ENCODE results near the gene FBXO2. TPM values are rescaled to one million over a fixed set of nuclear protein-coding genes. Genes with fewer than 3 reads are reported as not detected.

The FBXO2 gene
- polyA plus RNA-seq, 1 donor (not counting 4 experiments of a cell fraction or from before 2014, with no cell fraction given): 42.2 TPM

- H3K27ac ChIP-seq (ENCODE audit: control insufficient read depth, insufficient read depth, low read length): no peak overlapping the region
- H3K27me3 ChIP-seq (ENCODE audit: control insufficient read depth, extremely low read depth, insufficient read depth, low read length): peaks cover 66% of the 10 kb centered on the region
- dilution Hi-C loops (cut with MboI; ENCODE audit: extremely low pct_ligation_motif_present, low sequenced_read_pairs): no loop called here
- H3K79me2 ChIP-seq (ENCODE audit: control insufficient read depth, insufficient read depth, low read length): no peaks in the 10 kb centered on the region
- H3K4me2 ChIP-seq (ENCODE audit: control insufficient read depth, extremely low read depth, insufficient read depth, low read depth, low read length): no peak overlapping the region
- no peak for FAIRE-seq
- no peaks in the 10 kb centered on the region for H3K9me3 ChIP-seq (ENCODE audit: control insufficient read depth, low read depth, low read length)
- H3K4me3 ChIP-seq (ENCODE audit: control insufficient read depth in 2 of 3, extremely low read depth in 1 of 3, insufficient read depth in 2 of 3, low read depth in 1 of 3, low read length in 3 of 3): no peak overlapping the region
- no peaks in the 10 kb centered on the region for H3K9me1 ChIP-seq (ENCODE audit: control insufficient read depth, extremely low read depth, insufficient read depth, low read length)
- no peak overlapping the region for H2AFZ ChIP-seq (ENCODE audit: control insufficient read depth, low read length)
- H3K9ac ChIP-seq (ENCODE audit: control insufficient read depth, extremely low read depth, insufficient read depth, low read length): no peak overlapping the region
- DNase-seq (ENCODE audit: low read depth, low spot score): no peak
- no peaks in the 10 kb centered on the region for H3K36me3 ChIP-seq (ENCODE audit: control insufficient read depth in 2 of 2, extremely low read depth in 1 of 2, insufficient read depth in 2 of 2, low read length in 2 of 2)
- TF ChIP-seq CTCF (optimal IDR thresholded peaks at IDR 0.05 in 1 of 3, IDR thresholded peaks at IDR 0.05 in 1 of 3, conservative IDR thresholded peaks at IDR 0.05 in 1 of 3; ENCODE audit: extremely low read depth in 1 of 3, insufficient read depth in 2 of 3, low read length in 3 of 3): no peak
- TF ChIP-seq EZH2 (IDR thresholded peaks at IDR 0.05; ENCODE audit: low read length): no peak
- H4K20me1 ChIP-seq (ENCODE audit: control insufficient read depth, extremely low read depth, insufficient read depth, low read length): no peaks in the 10 kb centered on the region
- H3K4me1 ChIP-seq (ENCODE audit: control insufficient read depth, extremely low read depth, insufficient read depth, low read length): peaks cover 14% of the 10 kb centered on the region
Observed at GRCh38 chr1:11693917-11694316, 39.7 kb upstream of the FBXO2 start.

DNA sequence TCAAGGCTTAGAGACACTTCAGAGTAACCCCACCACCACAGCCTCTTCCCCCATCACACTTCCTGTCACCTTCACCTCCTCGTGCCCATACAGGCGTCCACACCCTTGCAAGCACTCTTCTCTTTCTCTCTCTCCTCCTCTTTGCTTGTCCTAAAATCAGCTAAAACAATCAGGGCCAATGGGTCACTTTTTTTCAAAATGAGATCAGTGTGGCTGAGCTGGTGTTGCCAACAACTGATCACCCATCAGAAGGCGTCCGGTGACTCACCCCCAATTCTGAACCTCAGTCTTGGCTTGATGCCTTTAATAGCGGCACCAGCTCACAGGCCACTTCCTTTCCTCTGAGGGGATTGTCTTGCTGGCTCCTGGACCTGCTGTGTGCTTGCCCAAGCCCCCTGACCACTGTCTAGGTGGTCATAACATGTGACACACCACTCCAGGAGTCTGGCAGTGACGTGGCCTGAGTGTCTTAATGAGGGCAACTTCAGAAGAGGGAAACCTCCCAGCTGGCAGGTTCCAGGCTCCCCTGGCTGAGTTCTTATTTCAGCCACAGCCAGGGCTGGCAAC lies 38.9 kb upstream of the FBXO2 start:
- H3K36me3 ChIP-seq (ENCODE audit: control insufficient read depth in 2 of 2, extremely low read depth in 1 of 2, insufficient read depth in 2 of 2, low read length in 2 of 2): no peaks in the 10 kb centered on the region
- peak; percentile 91 for FAIRE-seq
- TF ChIP-seq EZH2 (IDR thresholded peaks at IDR 0.05; ENCODE audit: low read length) (no peak), CTCF (optimal IDR thresholded peaks at IDR 0.05 in 1 of 3, IDR thresholded peaks at IDR 0.05 in 1 of 3, conservative IDR thresholded peaks at IDR 0.05 in 1 of 3; ENCODE audit: extremely low read depth in 1 of 3, insufficient read depth in 2 of 3, low read length in 3 of 3) (no peak)
- dilution Hi-C loops (cut with MboI; ENCODE audit: extremely low pct_ligation_motif_present, low sequenced_read_pairs): no loop called here
- H4K20me1 ChIP-seq (ENCODE audit: control insufficient read depth, extremely low read depth, insufficient read depth, low read length): no peaks in the 10 kb centered on the region
- no peaks in the 10 kb centered on the region for H3K9me1 ChIP-seq (ENCODE audit: control insufficient read depth, extremely low read depth, insufficient read depth, low read length)
- H3K9me3 ChIP-seq (ENCODE audit: control insufficient read depth, low read depth, low read length): no peaks in the 10 kb centered on the region
- H3K9ac ChIP-seq (ENCODE audit: control insufficient read depth, extremely low read depth, insufficient read depth, low read length): no peak overlapping the region
- peaks cover 14% of the 10 kb centered on the region for H3K4me1 ChIP-seq (ENCODE audit: control insufficient read depth, extremely low read depth, insufficient read depth, low read length)
- H3K79me2 ChIP-seq (ENCODE audit: control insufficient read depth, insufficient read depth, low read length): no peaks in the 10 kb centered on the region
- no peak overlapping the region for H3K27ac ChIP-seq (ENCODE audit: control insufficient read depth, insufficient read depth, low read length)
- peaks cover 66% of the 10 kb centered on the region for H3K27me3 ChIP-seq (ENCODE audit: control insufficient read depth, extremely low read depth, insufficient read depth, low read length)
- H3K4me2 ChIP-seq (ENCODE audit: control insufficient read depth, extremely low read depth, insufficient read depth, low read depth, low read length): peak overlapping the region; percentile 41
- DNase-seq (ENCODE audit: low read depth, low spot score): peak; percentile 36
- no peak overlapping the region for H3K4me3 ChIP-seq (ENCODE audit: control insufficient read depth in 2 of 3, extremely low read depth in 1 of 3, insufficient read depth in 2 of 3, low read depth in 1 of 3, low read length in 3 of 3)
- no peak overlapping the region for H2AFZ ChIP-seq (ENCODE audit: control insufficient read depth, low read length)

Data from keratinocyte (primary cell).